ENCODE data around the gene GULP1. TPM values are rescaled to one million over a fixed set of nuclear protein-coding genes. Genes with fewer than 3 reads are reported as not detected.

Gene GULP1
- total and polyA plus RNA-seq, 7 donors = 5.6 to 18.0 (median 11.3) TPM

GRCh38 chr2:188570370-188570769 lies 278.7 kb downstream of the GULP1 start:
- no peak for ATAC-seq
- H3K27ac ChIP-seq = no peak overlapping the region
- H3K4me3 ChIP-seq = no peak overlapping the region
- H3K36me3 ChIP-seq (ENCODE audit: insufficient read depth in 1 of 2, low read depth in 1 of 2) = peaks cover 0 to 9% of the 10 kb centered on the region in 2 donors
- no peak for TF ChIP-seq CTCF (IDR thresholded peaks at IDR 0.05)
- no peak for DNase-seq
- H3K9me3 ChIP-seq = no peaks in the 10 kb centered on the region
- WGBS, 3 donors = 89 to 96% (median 92%) methylated on average over 1 of the region's 1 CpG
- no peaks in the 10 kb centered on the region for H3K4me1 ChIP-seq
- intact Hi-C loops (cut with DNase I) = no loop called here
- H3K27me3 ChIP-seq (ENCODE audit: insufficient read depth in 3 of 3, low read length in 2 of 3) = no peaks in the 10 kb centered on the region

GRCh38 chr2:188571543-188572303 lies 280.0 kb downstream of the GULP1 start:
- Histone ChIP-seq H3K27ac (no peak overlapping the region), H3K9me3 (no peaks in the 10 kb centered on the region), H3K4me1 (no peaks in the 10 kb centered on the region), H3K4me3 (no peak overlapping the region), H3K27me3 (ENCODE audit: insufficient read depth in 3 of 3, low read length in 2 of 3) (no peaks in the 10 kb centered on the region), H3K36me3 (ENCODE audit: insufficient read depth in 1 of 2, low read depth in 1 of 2) (peaks cover 0 to 9% of the 10 kb centered on the region in 2 donors)
- intact Hi-C loops (cut with DNase I) = no loop called here
- DNase-seq (no peak), ATAC-seq (no peak)
- 92 to 98% (median 94%) methylated on average over 3 of the region's 3 CpGs for WGBS, 3 donors
- no peak for TF ChIP-seq CTCF (IDR thresholded peaks at IDR 0.05)

GRCh38 chr2:188572592-188572991 lies 280.9 kb downstream of the GULP1 start:
- WGBS, 3 donors = 91 to 96% (median 93%) methylated on average over 1 of the region's 1 CpG
- DNase-seq (no peak), ATAC-seq (no peak)
- H3K4me1 ChIP-seq = no peaks in the 10 kb centered on the region
- H3K9me3 ChIP-seq = no peaks in the 10 kb centered on the region
- H3K27ac ChIP-seq = no peak overlapping the region
- no peaks in the 10 kb centered on the region for H3K27me3 ChIP-seq (ENCODE audit: insufficient read depth in 3 of 3, low read length in 2 of 3)
- TF ChIP-seq CTCF (IDR thresholded peaks at IDR 0.05) = no peak
- intact Hi-C loops (cut with DNase I) = no loop called here
- H3K36me3 ChIP-seq (ENCODE audit: insufficient read depth in 1 of 2, low read depth in 1 of 2) = peaks cover 0 to 9% of the 10 kb centered on the region in 2 donors
- no peak overlapping the region for H3K4me3 ChIP-seq

GRCh38 chr2:188573453-188573852 lies 281.8 kb downstream of the GULP1 start:
- Histone ChIP-seq H3K36me3 (ENCODE audit: insufficient read depth in 1 of 2, low read depth in 1 of 2) (peaks cover 0 to 9% of the 10 kb centered on the region in 2 donors), H3K4me1 (no peaks in the 10 kb centered on the region), H3K4me3 (no peak overlapping the region), H3K27me3 (ENCODE audit: insufficient read depth in 3 of 3, low read length in 2 of 3) (no peaks in the 10 kb centered on the region), H3K27ac (no peak overlapping the region), H3K9me3 (no peaks in the 10 kb centered on the region)
- DNase-seq (no peak), ATAC-seq (no peak)
- intact Hi-C loops (cut with DNase I) = no loop called here
- no peak for TF ChIP-seq CTCF (IDR thresholded peaks at IDR 0.05)
- 84 to 91% (median 89%) methylated on average over 1 of the region's 1 CpG for WGBS, 3 donors

GRCh38 chr2:188576006-188576405 lies 284.3 kb downstream of the GULP1 start:
- no peaks in the 10 kb centered on the region for H3K4me1 ChIP-seq
- no peak overlapping the region for H3K4me3 ChIP-seq
- no peak for TF ChIP-seq CTCF (IDR thresholded peaks at IDR 0.05)
- no peaks in the 10 kb centered on the region for H3K36me3 ChIP-seq (ENCODE audit: insufficient read depth in 1 of 2, low read depth in 1 of 2)
- H3K27ac ChIP-seq = no peak overlapping the region
- H3K9me3 ChIP-seq = no peaks in the 10 kb centered on the region
- ATAC-seq (no peak), DNase-seq (no peak)
- no peaks in the 10 kb centered on the region for H3K27me3 ChIP-seq (ENCODE audit: insufficient read depth in 3 of 3, low read length in 2 of 3)
- WGBS, 3 donors = 90 to 93% (median 91%) methylated on average over 2 of the region's 2 CpGs
- intact Hi-C loops (cut with DNase I) = no loop called here

Measured in psoas muscle (tissue), 8 donors.